AG09319 (cell line): ENCODE measurements around the gene PRR16.

Source experiments
- DNase-seq: peaks from one replicate; pipeline ENCODE4 v3.0.0-alpha.2; 2010; ENCODE audit warnings: low read depth; ENCODE audit errors: extremely low read depth
- TF ChIP-seq, protein P1 (sequence below): IDR thresholded peaks from 2 replicates; pipeline ENCODE4 v1.5.1; 2011; ENCODE audit warnings: low read depth, mild to moderate bottlenecking, inconsistent platforms, low read length, moderate library complexity

The PRR16 gene

DNA sequence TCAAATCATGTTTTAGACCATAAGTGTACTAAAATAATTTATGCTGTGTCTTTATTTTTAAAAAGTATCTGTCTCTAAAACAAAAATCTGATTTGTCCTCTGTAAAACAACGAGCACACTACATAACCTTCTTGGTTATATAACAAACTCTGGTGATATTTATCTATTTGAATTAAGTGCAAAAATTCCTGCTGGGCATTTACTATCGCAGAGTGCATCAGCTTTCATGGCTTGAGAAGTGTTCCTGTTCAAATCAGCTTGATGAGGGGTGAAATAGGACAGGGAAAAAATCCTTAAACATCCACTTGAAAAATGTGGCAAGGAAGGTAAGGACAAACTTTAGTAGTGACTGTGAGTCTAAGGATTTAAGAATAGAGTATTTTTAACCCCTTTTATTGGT lies 65.3 kb downstream of the PRR16 start:
- TF ChIP-seq, protein P1, sequence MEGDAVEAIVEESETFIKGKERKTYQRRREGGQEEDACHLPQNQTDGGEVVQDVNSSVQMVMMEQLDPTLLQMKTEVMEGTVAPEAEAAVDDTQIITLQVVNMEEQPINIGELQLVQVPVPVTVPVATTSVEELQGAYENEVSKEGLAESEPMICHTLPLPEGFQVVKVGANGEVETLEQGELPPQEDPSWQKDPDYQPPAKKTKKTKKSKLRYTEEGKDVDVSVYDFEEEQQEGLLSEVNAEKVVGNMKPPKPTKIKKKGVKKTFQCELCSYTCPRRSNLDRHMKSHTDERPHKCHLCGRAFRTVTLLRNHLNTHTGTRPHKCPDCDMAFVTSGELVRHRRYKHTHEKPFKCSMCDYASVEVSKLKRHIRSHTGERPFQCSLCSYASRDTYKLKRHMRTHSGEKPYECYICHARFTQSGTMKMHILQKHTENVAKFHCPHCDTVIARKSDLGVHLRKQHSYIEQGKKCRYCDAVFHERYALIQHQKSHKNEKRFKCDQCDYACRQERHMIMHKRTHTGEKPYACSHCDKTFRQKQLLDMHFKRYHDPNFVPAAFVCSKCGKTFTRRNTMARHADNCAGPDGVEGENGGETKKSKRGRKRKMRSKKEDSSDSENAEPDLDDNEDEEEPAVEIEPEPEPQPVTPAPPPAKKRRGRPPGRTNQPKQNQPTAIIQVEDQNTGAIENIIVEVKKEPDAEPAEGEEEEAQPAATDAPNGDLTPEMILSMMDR = no peak
- no peak for DNase-seq

DNA sequence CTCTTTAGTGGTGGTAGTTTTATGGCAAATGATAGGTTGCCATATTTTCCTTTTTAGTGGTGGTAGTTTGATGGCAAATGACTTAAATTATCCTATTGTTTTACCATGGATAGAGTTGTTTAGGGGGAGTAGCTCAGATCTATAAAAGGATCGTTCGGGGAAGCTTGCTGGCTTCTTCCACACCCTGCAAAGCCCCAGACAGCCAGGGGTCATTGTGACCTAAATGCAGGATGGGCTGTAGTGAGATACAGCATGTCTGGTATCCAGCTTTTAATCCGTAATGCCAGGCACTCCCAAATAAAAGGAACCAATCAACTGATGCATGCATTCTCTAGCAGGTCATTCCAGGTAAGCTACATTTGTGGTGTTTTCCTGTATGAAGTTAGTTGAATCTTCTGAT lies 67.1 kb downstream of the PRR16 start:
- no peak for DNase-seq
- TF ChIP-seq, protein P1 = no peak

DNA sequence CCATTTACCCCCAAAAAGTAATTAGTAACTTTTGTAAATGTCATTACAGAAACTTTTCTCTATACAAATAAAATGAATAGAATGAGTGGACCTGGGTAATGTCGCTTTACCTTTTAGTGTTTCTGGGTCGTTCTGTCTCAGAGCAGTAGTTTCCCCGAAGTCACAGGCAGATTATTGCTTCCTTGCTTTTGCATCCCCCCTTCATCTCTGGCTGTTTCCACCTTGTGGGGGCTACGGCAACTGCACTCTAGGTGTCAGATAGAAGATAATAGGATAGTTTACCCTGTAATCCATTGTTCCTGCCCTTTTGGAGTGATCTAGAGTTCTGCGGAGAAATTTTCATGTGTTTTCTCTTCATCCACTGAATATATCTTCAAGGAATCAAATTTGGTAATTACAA lies 68.7 kb downstream of the PRR16 start:
- DNase-seq = no peak
- TF ChIP-seq, protein P1 = no peak

DNA sequence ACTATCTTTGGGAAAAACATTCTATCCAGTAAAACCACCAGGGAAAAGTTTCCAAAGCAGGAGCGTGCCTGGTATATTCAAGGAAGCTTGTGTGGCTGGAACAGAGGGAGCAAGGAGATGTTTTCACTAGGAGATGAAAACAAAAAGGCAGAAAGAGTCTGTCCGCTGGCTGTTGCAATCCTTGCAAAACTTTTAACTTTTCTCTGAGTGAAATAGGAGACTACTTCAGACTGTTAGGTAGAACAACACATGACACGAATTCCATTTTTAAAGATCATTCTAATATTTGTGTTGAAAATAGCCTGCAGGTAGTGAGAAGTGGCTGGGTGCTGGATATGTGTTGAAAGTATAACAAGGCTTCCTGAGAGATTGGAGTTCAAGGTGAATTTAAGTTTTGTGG lies 69.5 kb downstream of the PRR16 start:
- DNase-seq = no peak
- TF ChIP-seq, protein P1 = no peak

DNA sequence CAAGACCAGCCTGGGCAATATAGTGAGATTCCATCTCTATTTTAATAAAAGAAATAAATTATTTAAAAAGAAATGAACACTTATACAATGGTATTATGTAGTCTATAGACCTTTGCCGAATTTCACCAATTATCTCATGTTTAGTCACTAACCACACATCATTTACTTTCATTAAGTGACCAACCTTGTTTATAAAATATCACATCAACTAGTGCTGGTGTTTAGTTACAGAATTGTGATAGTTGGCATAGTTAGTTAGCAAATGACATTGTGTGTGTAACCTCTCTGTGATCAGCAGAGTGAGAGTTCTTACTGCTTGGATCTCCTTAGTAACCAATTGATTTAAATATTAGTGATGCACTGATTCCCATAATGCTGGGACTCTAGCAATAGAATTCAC lies 71.8 kb downstream of the PRR16 start:
- TF ChIP-seq, protein P1 = no peak
- DNase-seq = no peak

DNA sequence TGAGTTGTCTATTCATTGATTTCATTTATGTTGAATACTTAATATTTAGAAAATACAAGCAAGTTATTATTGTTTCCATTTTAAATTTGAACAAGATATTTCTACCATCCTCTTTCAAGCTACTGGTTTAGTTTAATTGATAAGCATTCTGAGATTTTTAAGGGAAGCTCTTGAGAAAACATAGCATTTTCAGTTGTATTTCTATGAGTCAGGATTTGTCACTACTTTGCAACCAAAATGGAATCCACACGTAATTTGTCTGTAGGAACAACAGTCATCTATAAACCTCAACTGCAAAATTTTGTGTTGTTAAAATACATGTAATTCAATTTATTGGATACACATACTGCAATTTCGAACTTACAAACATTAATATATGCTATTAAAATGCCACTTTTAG lies 74.0 kb downstream of the PRR16 start:
- no peak for DNase-seq
- TF ChIP-seq, protein P1 = no peak

DNA sequence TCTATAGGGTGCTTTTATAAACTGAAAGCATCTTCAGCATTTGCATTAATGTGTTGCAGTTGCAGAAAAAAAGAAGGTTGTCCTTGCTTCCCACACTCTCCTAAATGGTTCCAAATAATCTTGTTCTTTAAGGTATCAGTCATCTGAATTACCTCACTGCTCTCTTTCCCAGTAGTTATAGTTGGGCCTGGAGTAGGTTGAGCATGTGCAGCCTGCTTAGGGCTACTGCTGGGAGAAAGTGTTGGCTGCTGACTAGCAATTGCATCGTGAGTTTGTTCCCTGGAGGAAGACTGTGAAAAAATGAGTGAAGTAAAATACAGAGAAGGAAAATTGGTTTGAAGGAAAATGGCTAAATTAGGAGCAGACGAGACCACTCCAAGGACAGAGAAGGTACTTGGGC lies 74.5 kb downstream of the PRR16 start:
- peak; percentile 14 for DNase-seq
- TF ChIP-seq, protein P1 = no peak
